Neural crest cell (in vitro differentiated cells): ENCODE results near the gene CPN2. TPM values are rescaled to one million over a fixed set of nuclear protein-coding genes. Genes with fewer than 3 reads are reported as not detected.

Experiments
- DNase-seq: peaks from one replicate; pipeline ENCODE4 v3.0.0; 2021; ENCODE audit warnings: low read depth, mixed read lengths, low spot score
- H3K27ac Mint-ChIP-seq: one replicate; pipeline ENCODE4 v1.8.0; 2021; ENCODE audit warnings: mild to moderate bottlenecking, mixed read lengths; ENCODE audit not compliant: unreplicated experiment
- H3K27me3 Mint-ChIP-seq: 2 replicates; pipeline ENCODE4 v1.8.0; 2021; ENCODE audit warnings: low read depth, mild to moderate bottlenecking, mixed read lengths
- H3K36me3 Mint-ChIP-seq: 2 replicates; pipeline ENCODE4 v1.8.0; 2021; ENCODE audit warnings: low read depth, mild to moderate bottlenecking, mixed read lengths
- H3K4me1 Mint-ChIP-seq: 2 replicates; pipeline ENCODE4 v1.8.0; 2021; ENCODE audit warnings: mixed read lengths
- H3K4me3 Mint-ChIP-seq: one replicate; pipeline ENCODE4 v1.8.0; 2021; ENCODE audit warnings: mild to moderate bottlenecking, mixed read lengths
- H3K9me3 Mint-ChIP-seq: 2 replicates; pipeline ENCODE4 v1.8.0; 2021; ENCODE audit warnings: mixed read lengths
- total RNA-seq: library from RNA; stranded (reverse); gene quantifications from 2 replicates; pipeline ENCODE4 v1.2.1, GENCODE V29; 2021
- TF ChIP-seq, protein P1 (sequence below): fragments of 200-600 bp; sonication (generic); conservative IDR thresholded peaks from 2 replicates; pipeline ENCODE4 v1.5.0; 2021; ENCODE audit warnings: antibody characterized with exemption, mild to moderate bottlenecking

The CPN2 gene
- total RNA-seq, 1 donor from 2014 or later: not detected

DNA sequence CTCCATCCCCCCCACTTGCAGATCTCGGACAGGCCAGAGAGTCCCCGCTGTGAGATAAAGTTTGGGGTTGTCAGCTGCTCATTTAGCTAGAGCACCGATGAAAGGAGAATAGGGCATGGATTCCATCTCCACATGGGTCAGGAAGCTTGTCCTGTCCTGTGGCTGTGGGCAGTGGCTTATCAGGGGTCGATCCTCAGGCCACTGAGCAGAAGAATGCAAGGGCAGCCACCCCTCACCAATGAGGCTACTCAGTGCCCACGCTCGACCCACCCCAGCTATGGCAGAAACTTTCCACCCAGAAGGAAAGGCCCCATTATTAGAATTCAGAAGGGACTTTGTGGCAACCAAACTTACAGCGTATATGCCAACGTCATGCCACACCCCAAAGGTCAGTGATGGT lies 43.3 kb downstream of the CPN2 start:
- peaks cover 40% of the 10 kb centered on the region for H3K4me1 Mint-ChIP-seq
- H3K36me3 Mint-ChIP-seq: no peaks in the 10 kb centered on the region
- no peak overlapping the region for H3K4me3 Mint-ChIP-seq
- H3K27ac Mint-ChIP-seq: no peak overlapping the region
- TF ChIP-seq, protein P1, sequence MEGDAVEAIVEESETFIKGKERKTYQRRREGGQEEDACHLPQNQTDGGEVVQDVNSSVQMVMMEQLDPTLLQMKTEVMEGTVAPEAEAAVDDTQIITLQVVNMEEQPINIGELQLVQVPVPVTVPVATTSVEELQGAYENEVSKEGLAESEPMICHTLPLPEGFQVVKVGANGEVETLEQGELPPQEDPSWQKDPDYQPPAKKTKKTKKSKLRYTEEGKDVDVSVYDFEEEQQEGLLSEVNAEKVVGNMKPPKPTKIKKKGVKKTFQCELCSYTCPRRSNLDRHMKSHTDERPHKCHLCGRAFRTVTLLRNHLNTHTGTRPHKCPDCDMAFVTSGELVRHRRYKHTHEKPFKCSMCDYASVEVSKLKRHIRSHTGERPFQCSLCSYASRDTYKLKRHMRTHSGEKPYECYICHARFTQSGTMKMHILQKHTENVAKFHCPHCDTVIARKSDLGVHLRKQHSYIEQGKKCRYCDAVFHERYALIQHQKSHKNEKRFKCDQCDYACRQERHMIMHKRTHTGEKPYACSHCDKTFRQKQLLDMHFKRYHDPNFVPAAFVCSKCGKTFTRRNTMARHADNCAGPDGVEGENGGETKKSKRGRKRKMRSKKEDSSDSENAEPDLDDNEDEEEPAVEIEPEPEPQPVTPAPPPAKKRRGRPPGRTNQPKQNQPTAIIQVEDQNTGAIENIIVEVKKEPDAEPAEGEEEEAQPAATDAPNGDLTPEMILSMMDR: no peak
- H3K9me3 Mint-ChIP-seq: no peaks in the 10 kb centered on the region
- peaks cover 75% of the 10 kb centered on the region for H3K27me3 Mint-ChIP-seq
- no peak for DNase-seq

- Mint-ChIP-seq H3K36me3 (no peaks in the 10 kb centered on the region), H3K9me3 (no peaks in the 10 kb centered on the region), H3K4me3 (no peak overlapping the region), H3K4me1 (peaks cover 35% of the 10 kb centered on the region), H3K27ac (no peak overlapping the region), H3K27me3 (peaks cover 66% of the 10 kb centered on the region)
- DNase-seq: no peak
- TF ChIP-seq, protein P1: no peak
Measured at GRCh38 chr3:194306771-194307640, 44.1 kb downstream of the CPN2 start.

DNA sequence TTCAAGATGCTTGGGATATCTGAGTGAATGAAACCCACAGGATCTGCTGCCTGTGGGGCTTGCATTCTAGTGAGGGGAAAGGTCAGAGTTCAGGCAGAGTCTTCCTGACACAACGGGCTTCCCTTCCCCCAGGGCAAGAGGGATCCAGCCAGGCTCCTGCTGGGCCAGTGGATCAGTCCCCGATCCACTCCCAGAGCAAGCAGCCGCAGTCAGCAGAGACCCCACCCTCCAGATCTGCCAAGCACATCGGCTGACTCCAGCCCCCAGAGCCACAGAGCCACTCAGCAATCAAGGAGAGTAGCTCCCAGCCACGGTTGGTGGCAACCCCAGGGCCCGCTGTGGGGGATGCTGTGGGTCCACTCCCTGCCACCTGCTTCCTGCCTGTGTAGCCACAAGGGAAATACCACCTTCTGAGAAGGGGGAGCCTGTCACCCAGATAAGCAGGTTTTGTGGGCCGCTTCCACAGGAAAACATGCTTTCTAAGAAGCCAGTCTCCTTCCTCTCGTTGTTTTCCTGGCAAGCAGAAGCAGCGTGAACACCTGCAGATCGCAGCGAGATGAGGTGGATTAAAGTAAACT lies 44.9 kb downstream of the CPN2 start:
- TF ChIP-seq, protein P1: no peak
- DNase-seq: no peak
- Mint-ChIP-seq H3K9me3 (no peaks in the 10 kb centered on the region), H3K36me3 (no peaks in the 10 kb centered on the region), H3K4me3 (no peak overlapping the region), H3K27ac (no peak overlapping the region), H3K27me3 (peaks cover 63% of the 10 kb centered on the region), H3K4me1 (peaks cover 35% of the 10 kb centered on the region)

DNA sequence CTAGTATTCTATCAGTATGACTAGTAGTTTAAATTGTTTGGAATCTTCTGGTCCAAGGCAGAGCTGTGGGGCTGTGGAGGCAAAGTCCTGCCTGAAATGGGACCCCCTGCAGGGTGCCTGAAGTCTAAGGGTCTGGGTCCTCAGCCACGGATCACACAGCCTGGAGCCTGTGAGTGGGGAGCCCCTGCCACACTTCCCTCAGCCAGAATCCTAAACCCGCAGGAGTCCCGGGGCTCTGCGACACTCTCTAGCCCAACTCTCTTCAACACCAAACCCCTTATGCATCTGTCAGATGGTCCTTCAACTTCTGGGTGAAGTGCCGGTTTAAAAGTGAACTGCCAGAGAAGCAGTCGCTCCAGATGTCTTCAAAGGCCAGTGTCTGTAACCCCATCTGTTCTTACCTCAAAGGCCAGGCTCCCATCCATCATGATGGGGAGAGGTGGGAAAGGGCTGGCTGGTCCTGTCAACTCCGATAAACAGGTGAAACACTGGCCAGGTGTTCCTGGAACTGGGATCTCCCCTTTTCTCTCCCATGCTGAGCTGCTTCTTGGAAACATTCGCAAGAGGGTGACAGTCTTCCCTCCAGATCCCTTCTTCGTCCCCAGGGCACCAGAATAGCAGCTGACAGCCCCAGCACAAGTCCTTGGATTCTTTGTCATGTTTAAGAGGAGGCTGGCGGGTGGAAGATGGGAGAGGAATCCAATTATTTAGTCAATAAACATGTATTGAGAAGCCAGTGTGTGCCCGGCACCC lies 45.6 kb downstream of the CPN2 start:
- Mint-ChIP-seq H3K4me3 (no peak overlapping the region), H3K4me1 (peaks cover 40% of the 10 kb centered on the region), H3K27me3 (peaks cover 58% of the 10 kb centered on the region), H3K27ac (no peak overlapping the region), H3K9me3 (no peaks in the 10 kb centered on the region), H3K36me3 (no peaks in the 10 kb centered on the region)
- DNase-seq: no peak
- TF ChIP-seq, protein P1: no peak

- Mint-ChIP-seq H3K4me3 (no peak overlapping the region), H3K27ac (no peak overlapping the region), H3K36me3 (no peaks in the 10 kb centered on the region), H3K27me3 (peaks cover 51% of the 10 kb centered on the region), H3K4me1 (peaks cover 43% of the 10 kb centered on the region), H3K9me3 (no peaks in the 10 kb centered on the region)
- DNase-seq: no peak
- TF ChIP-seq, protein P1: no peak
Measured at GRCh38 chr3:194304186-194304917, 46.8 kb downstream of the CPN2 start.
